NCI-H1436 (cell line): ENCODE results near the gene LMNA.
"Not testable (repeated sequence)": the region's sequence is repeated elsewhere in the genome, so short reads cannot be mapped to it uniquely, and the experiment has no call there.

ENCODE experiments used
- DNase-seq: peaks from one replicate; lab custom pipeline; 2025; lab: John Stamatoyannopoulos, UW

The LMNA gene

GRCh38 chr1:156104861-156105832, 9.4 kb upstream of the LMNA start:
- no peak for DNase-seq

GRCh38 chr1:156106624-156107488, 7.7 kb upstream of the LMNA start:
- no peak for DNase-seq

DNA sequence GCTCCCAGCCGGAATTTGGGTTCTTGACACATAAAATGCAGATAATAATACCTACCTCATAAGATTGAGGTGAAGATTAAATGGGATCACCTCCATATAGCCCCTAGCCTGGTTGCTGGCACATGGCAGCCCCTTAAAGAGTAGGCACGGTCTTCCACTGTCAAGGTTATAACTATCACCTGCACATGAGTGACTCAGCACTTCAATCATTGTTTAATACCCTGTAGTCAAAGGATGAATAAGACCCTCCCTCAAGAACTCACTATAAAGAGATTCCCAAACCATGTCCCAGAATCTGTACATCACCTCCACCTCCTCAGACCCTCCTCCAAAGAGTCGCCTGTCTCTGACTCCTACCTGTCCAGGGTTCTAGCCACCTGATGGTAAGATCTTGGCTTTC, 6.5 kb upstream of the LMNA start:
- DNase-seq, result no peak

DNA sequence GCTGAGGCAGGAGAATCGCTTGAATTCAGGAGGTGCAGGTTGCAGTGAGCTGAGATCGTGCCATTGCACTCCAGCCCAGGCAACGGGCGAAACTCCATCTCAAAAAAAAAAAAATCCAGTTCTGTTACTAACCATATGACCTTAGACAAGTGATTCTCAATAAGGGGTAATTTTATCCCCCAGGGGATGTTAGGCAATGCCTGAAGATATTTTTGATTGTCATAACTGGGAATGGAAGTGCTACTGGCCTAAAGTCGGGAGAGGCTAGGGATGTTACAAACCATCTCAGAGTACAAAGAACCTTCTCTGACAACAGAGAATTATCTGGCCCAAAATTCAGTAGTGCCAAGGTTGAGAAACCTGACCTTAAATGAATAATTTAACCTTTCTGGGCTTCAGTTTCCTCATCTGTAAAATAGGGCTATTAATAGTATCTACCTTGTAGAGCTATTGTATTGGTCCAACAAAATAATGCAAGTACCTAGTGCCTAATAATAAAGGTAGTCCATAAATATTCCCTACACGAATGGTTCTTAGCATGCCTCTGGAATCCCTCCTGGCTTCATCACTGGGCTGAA, 5.8 kb upstream of the LMNA start:
- no peak for DNase-seq

DNA sequence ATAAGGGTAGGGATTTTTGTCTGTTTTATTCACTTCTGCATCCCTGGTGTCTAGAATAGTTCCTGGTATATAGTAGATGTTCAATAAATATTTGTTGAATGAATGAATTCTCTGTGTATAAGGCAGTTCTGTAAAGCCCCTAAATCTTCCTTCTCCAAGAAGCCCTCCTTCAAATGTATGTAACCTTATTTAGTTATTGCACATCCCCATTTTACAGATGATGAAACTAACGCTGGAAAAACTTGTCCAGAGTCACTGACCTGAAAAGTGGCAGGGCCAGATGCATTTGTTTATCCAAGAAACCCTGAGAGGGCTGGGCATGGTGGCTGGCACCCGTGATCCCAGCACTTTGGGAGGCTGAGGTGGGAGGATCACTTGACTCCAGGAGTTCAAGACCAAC, 4.3 kb upstream of the LMNA start:
- no peak for DNase-seq

DNA sequence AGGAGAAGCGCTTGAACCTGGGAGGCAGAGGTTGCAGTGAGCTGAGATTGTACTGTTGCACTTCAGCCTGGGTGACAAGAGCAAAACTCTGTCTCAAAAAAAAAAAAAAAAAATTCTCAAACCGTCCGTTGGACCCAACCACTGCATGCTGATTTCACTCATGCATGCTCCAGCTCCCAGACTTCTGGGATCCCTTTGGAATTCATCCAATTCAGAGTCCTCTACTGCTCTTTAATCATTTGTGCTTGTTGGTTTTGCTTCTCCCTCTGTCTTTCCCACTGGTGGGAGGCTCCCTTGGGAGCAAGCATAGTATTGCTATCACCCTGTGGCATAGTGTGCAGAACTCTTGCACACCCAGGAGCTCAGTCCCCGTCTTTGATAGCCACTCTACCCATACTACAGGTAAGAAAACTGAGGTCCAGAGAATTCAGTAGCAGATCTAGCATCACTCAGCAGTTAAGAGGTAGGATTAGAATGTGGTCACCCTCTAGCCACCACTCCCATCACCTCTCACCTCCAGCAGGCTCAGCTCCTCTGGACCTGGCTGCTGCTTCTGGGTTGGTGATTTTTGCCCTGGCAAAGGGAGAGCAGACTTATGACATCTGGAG, 3.1 kb upstream of the LMNA start:
- DNase-seq, result no peak

DNA sequence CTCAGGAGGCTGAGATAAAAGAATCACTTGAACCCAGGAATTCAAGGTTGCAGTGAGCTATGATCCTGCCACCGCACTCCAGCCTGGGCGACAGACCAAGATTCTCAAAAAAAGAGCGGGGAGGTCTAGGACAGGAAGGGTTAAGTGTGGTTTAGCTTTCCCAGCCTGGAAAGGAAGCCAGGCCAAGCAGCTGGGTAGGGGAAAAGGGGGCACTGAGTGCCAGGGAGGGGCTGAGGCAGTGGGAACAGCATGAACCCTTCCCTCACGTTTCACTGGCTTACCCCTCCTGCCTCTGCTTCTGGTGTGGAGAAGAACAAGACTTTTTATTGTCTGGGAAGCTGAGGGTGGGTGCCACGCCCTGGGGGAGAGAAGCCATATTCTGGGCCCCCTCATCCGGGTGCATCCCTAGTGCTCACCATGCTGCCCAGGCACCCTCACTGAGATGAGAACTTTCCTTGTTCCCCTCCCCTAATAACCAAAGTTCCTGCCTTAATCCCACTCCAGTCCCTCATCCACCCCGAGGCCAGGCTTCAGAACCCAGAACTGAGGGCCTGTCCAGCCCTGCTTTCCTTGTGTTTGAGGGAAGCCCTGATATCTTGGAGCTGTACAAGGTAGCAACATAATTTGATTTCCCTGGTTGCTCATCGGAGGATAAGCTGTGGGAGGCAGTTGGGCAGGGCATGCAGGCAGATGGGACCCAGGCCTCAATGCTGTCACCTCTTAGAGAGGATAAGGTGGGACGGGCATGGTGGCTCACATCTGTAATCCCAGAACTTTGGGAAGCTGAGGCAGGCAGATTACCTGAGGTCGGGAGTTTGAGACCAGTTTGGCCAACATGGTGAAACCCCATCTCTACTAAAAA, 2.0 kb upstream of the LMNA start:
- no peak for DNase-seq

GRCh38 chr1:156113282-156113950, 1.1 kb upstream of the LMNA start:
- DNase-seq, result no peak

DNA sequence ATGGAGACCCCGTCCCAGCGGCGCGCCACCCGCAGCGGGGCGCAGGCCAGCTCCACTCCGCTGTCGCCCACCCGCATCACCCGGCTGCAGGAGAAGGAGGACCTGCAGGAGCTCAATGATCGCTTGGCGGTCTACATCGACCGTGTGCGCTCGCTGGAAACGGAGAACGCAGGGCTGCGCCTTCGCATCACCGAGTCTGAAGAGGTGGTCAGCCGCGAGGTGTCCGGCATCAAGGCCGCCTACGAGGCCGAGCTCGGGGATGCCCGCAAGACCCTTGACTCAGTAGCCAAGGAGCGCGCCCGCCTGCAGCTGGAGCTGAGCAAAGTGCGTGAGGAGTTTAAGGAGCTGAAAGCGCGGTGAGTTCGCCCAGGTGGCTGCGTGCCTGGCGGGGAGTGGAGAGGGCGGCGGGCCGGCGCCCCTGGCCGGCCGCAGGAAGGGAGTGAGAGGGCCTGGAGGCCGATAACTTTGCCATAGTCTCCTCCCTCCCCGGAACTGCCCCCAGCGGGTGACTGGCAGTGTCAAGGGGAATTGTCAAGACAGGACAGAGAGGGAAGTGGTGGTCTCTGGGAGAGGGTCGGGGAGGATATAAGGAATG, 505 bp downstream of the LMNA start:
- DNase-seq, result no peak

- no peak for DNase-seq
These were observed 1.2 kb downstream of the LMNA start for GRCh38 chr1:156115514-156116374.

GRCh38 chr1:156116731-156117130, 2.2 kb downstream of the LMNA start:
- DNase-seq, result not testable (repeated sequence)

DNA sequence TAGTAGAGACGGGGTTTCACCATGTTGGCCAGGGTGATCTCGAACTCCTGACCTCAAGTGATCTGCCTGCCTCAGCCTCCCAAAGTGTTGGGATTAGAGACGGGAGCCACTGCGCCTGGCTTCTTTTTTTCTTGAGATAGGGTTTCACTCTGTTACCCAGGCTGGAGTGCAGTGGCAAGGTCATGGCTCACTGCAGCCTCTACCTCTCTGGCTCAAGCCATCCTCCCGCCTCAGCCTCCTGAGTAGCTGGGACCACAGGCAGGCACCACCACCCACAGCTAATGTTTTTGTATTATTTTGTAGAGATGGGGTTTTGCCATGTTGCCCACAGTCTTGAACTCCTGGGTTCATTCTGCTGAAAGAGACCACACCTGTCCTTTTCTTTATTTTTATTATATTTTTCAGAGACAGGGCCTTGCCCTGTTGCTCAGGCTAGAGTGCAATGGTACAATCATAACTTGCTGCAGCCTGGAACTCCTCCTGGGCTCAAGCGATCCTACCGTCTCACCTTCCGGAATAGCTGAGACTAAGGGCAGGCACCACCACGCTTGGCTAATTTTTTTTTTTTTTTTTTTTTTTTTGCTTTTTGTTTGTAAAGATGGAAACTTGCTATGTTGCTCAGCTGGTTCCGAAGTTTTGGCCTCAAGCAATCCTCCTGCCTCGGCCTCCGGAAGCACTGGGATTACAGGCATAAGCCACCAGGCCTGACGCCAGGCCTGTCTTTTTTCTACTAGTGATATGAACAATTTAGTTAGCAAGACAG, 3.1 kb downstream of the LMNA start:
- DNase-seq, result no peak

GRCh38 chr1:156118177-156118868, 3.8 kb downstream of the LMNA start:
- DNase-seq, result no peak

DNA sequence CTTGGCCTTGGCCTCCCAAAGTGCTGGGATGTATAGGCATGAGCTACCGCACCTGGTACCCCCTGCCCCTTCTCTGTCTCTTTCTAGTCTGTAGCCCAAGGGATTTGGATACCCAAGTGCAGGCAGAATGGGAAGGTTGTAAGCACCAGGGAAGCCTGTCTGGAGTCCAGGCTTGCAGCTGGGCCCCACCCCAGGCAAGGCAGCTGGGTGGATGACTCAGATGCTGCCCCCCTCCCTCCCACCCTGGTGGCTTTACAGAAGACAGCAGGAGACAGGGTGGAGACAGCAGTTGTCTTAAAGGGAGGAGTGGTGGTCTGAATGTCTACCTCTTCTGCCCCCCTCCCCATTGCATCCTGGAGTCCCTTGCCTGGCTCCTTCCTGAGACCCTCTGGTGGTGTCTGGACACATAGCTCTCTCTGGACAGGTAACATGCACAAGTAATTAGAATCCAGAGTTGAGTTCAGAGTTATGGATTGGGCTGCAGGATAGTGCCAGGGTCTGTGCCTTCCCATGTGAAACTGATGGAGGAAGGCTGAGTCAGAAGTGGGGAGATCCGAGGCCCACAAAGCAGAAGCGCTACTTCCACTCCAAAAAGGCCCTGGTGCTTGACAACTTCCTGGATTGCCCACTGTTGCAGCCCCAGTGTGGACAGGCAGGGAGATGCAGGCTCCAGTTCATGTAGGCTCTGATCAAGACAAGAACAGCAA, 5.1 kb downstream of the LMNA start:
- DNase-seq, result no peak

- DNase-seq, result no peak
These were observed 5.8 kb downstream of the LMNA start for GRCh38 chr1:156120318-156120717.

GRCh38 chr1:156121005-156121404, 6.5 kb downstream of the LMNA start:
- DNase-seq, result not testable (repeated sequence)

DNA sequence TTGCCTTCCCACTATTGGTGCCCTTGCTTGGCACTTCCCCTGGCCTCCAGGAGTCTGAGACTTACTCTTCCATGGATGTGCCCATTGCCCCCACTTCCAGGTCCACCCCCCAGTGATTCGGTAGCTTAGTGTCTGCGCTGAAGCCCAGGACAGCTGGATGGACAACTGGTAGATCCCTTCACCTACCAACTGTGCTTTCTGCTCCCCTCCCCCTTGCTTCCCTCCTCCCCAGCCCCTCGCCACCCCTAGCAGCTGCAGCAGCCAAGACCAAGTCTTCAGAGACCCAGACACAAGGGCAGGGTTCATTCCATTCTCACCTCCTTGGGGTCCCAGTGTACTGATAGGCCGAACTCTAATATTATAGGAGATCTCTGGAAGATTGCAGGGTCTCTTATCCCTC, 6.9 kb downstream of the LMNA start:
- no peak for DNase-seq
